ENCODE measurements around the gene FRMD4A.

FRMD4A gene

DNA sequence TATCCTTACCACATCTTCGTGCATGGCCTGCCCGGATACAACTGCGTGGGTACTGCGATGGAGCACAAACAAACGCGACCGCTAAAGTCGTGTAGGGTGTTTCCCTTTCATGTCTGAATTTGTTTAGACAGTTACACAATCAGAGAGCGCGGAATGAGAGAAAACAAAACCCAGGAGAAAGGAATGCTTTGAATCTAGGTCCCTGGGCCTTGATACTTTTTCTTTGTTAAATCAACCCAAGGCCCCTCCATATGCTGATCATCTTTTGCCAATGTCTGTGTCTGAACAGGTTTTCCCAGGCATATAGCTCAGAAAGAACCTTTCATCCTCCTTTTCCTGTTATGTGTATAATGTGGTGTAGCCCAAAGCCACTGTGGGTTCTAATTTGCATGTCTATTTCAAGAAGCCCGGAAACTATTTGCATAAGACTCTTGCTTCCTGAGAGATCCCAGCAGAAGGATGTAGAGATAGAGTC is 145.8 kb downstream of the FRMD4A start:
- Mint-ChIP-seq H3K27me3 (peaks cover 47% of the 10 kb centered on the region), H3K4me3 (peak overlapping the region; percentile 68), H3K36me3 (ENCODE audit: low read depth) (peaks cover 3% of the 10 kb centered on the region), H3K27ac (peak overlapping the region; percentile 98), H3K9me3 (no peaks in the 10 kb centered on the region), H3K4me1 (peaks cover 28% of the 10 kb centered on the region)
- ATAC-seq (peak; percentile 26), DNase-seq (peak; percentile 47)

DNA sequence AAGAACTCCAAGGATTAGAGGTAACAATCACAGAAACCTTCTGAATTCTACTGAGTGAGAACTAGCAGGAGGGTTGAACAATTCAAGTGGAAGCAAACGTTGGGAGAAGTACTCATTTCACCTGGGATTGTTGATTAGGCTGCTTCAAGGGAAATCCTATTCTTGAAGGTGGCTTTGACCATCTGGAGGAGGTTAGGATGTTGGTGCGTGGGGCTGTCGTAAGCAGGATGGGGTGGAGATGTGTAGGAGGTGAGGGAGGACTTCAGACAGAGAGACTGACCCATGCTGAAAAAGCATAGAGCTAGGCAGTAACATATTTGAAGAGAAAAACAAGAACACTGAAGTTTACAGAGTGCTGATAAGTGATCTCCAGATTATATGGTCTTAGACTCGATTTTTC is 147.9 kb downstream of the FRMD4A start:
- DNase-seq, result no peak
- Mint-ChIP-seq H3K27ac (no peak overlapping the region), H3K9me3 (no peaks in the 10 kb centered on the region), H3K36me3 (ENCODE audit: low read depth) (peaks cover 3% of the 10 kb centered on the region), H3K27me3 (peaks cover 46% of the 10 kb centered on the region), H3K4me3 (no peak overlapping the region), H3K4me1 (peaks cover 28% of the 10 kb centered on the region)
- no peak for ATAC-seq

DNA sequence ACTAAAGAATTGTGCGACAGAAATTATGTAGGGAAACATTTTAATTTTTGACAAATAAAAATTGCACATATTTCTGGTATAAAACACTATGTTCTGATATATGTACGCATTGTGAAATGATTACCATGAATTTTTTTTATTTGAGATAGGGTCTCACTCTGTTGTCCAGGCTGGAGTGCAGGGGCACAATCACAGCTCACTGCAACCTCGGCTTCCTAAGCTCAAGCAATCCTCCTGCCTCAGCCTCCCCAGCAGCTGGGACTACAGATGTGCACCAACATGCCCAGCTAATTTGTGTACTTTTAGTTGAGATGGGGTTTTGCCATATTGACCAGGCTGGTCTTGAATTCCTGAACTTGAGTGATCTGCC is 149.2 kb downstream of the FRMD4A start:
- peaks cover 28% of the 10 kb centered on the region for H3K4me1 Mint-ChIP-seq
- H3K27ac Mint-ChIP-seq, result no peak overlapping the region
- peaks cover 55% of the 10 kb centered on the region for H3K27me3 Mint-ChIP-seq
- H3K9me3 Mint-ChIP-seq, result peaks cover 4% of the 10 kb centered on the region
- ATAC-seq (no peak), DNase-seq (no peak)
- no peak overlapping the region for H3K4me3 Mint-ChIP-seq
- H3K36me3 Mint-ChIP-seq (ENCODE audit: low read depth), result peaks cover 3% of the 10 kb centered on the region

DNA sequence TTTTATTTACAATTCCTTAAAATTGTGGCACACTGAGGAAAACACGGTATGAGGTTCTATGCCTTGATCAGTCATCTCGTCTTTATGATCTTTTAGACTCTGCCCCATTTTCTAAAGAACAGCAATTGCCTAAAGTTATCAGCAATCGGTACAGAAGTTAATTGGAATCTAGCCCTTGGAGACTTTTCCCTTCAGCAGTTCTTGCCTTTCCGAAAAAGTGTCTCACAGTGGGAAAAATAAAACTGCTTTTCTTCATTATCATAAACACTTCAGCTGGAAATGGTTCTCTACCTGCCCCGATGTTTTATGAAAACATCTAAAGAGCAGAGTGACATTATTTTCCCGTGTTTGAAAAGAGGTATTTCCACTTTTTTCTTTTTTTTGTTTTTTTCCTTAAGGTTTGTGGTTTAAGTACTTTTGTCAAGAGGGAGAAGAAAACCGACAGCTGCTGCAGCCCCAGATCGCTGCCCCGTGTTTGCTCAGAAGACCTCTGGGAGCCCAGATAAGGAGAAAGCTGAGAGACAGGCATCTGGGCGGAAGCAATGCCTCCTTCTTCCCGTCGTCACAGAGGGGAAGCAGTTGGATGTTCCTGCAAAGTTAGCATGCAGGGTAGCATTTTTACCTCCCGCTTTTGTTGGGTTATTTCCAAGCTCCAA is 149.7 kb downstream of the FRMD4A start:
- Mint-ChIP-seq H3K9me3 (peaks cover 4% of the 10 kb centered on the region), H3K27ac (no peak overlapping the region), H3K4me1 (peaks cover 24% of the 10 kb centered on the region), H3K36me3 (ENCODE audit: low read depth) (peaks cover 3% of the 10 kb centered on the region), H3K4me3 (no peak overlapping the region), H3K27me3 (peaks cover 58% of the 10 kb centered on the region)
- no peak for DNase-seq
- no peak for ATAC-seq

DNA sequence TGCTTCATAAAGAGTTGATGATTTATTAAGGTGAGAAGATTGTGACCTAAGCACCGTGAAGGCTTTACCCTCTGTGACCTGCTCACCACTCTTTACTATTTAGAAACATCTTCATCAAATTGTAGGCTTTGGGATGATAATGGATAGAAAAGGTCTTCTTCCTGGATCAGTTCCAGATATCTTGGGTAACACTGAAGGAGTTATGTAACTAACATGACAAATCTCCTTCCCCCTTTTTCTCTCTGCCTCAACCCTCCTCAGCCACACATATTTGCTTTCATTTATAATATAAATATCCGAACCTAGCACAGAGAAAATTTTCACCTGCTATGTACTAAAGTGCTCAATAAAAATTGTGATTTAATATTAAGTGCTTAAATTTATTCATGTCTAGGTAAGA is 151.5 kb downstream of the FRMD4A start:
- H3K4me3 Mint-ChIP-seq, result no peak overlapping the region

DNA sequence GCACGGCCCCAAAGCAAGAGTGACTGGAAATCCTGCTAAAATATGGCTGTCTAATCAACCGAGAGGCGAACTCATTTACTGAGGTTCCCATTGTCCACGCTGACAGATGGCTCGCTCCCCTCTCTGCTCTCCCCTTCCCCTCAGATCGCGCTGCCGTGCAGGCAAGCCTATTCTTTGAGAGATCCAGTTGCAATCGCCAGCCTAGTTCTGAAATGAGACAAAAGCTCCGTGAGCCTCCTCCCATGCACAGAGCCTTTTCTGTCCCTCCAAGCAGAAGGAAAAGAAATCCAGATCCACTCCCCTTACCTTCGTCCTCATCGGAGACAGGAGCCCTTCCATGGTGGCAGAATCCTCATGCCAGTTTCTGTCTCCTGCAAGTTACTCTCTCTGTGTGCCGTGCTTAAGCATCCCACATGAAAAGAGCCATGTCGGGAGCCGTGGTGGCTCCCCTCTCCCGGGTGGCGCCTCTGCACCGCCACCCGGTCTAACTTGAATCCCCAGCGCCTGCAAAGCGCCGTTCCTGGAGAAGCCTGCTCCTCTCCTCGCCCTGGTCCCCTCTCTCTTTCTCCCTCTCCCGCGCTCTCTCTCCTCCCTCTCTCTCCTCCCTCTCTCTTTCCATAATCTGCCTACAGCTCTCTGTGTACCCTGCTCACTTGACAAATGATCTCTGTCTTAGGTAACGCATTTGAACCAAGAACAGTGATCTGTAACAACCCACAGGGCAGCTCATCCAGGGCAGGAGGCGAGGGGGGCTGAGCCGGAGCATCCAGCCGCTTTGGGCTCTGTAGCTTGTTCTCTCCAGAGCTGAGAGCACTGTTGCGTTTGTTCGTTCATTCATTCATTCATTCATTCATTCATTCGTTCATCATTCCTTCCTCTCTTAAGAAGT is 156.8 kb downstream of the FRMD4A start:
- ATAC-seq (peak; percentile 52), DNase-seq (no peak)
- H3K9me3 Mint-ChIP-seq, result peaks cover 4% of the 10 kb centered on the region
- no peak overlapping the region for H3K27ac Mint-ChIP-seq
- peaks cover 16% of the 10 kb centered on the region for H3K4me1 Mint-ChIP-seq
- H3K27me3 Mint-ChIP-seq, result peaks cover 78% of the 10 kb centered on the region
- H3K36me3 Mint-ChIP-seq (ENCODE audit: low read depth), result no peaks in the 10 kb centered on the region
- H3K4me3 Mint-ChIP-seq, result peak overlapping the region; percentile 77

More for the DNA sequence above, 151.5 kb downstream of the FRMD4A start:
- DNase-seq, result no peak
- Mint-ChIP-seq H3K4me1 (peaks cover 10% of the 10 kb centered on the region), H3K27me3 (peaks cover 71% of the 10 kb centered on the region), H3K9me3 (peaks cover 4% of the 10 kb centered on the region), H3K27ac (no peak overlapping the region), H3K36me3 (ENCODE audit: low read depth) (no peaks in the 10 kb centered on the region)
- no peak for ATAC-seq

DNA sequence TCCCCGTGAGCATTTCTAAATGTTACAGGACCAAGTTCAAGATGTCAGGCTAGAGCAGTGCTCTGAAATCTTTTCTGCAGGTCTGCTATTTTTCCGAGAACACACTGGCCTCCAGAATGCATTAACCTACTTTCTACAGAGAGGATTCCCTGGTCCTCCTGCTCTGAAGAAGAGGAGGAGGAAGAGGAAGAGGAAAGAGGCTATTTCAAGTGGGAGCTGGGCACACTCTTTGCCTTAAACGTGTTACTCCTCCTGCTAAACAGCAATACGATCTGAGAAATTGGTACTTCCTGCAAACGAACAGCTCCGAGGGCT is 157.4 kb downstream of the FRMD4A start:
- ATAC-seq (no peak), DNase-seq (no peak)
- H3K27me3 Mint-ChIP-seq, result peaks cover 76% of the 10 kb centered on the region
- H3K36me3 Mint-ChIP-seq (ENCODE audit: low read depth), result no peaks in the 10 kb centered on the region
- no peak overlapping the region for H3K27ac Mint-ChIP-seq
- peaks cover 4% of the 10 kb centered on the region for H3K9me3 Mint-ChIP-seq
- peak overlapping the region; percentile 77 for H3K4me3 Mint-ChIP-seq
- peaks cover 16% of the 10 kb centered on the region for H3K4me1 Mint-ChIP-seq

DNA sequence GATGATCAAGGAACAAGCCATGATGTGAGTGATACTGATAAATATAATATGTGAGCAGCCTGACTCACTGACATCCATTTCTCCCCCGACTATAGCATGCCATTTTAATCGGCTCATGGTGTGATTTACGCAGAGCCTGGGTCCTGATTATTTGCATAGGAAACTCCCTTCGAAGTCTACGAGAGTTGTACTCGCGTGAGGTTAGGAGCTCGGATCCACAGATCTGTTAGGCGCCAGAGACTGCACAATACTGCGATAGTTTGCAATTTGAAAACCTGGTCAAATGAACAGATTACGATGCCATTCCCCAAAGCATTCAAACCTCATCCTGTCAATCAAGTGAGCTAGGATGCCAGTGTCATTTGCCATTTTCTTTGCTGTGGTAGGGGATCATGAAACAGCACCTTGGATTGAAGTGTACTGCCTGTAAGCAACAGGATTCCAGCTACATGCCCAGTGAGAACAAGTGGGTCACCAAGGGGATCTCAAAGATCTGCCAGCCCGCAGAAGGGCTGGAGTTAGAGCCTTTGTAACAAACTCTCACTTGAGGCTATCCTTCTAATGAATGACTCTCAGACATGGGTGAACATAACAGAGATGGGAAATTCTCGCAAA is 158.3 kb downstream of the FRMD4A start:
- peaks cover 80% of the 10 kb centered on the region for H3K27me3 Mint-ChIP-seq
- H3K9me3 Mint-ChIP-seq, result peaks cover 4% of the 10 kb centered on the region
- ATAC-seq, result no peak
- no peaks in the 10 kb centered on the region for H3K36me3 Mint-ChIP-seq (ENCODE audit: low read depth)
- peaks cover 16% of the 10 kb centered on the region for H3K4me1 Mint-ChIP-seq
- no peak overlapping the region for H3K4me3 Mint-ChIP-seq
- H3K27ac Mint-ChIP-seq, result no peak overlapping the region
- DNase-seq, result no peak

DNA sequence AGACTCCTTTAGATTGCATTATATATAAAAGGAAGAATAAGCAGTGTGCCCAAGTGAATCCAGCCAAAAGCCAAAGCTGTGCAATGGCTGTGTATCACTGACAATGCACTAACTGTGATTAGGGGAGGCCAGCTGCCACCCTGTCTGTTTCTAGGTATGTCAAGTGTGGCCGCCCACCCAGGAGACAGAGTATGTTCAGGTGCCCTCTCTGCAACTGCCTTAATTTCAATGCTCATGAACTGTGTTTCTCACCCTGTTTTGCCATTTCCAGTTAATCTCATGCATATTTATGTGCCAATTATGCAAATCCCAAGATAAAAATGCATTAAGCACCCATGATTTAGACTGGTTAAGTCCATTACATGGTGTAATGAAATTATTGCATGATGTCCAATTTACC is 159.4 kb downstream of the FRMD4A start:
- ATAC-seq (no peak), DNase-seq (no peak)
- Mint-ChIP-seq H3K4me1 (peaks cover 16% of the 10 kb centered on the region), H3K4me3 (no peak overlapping the region), H3K27me3 (peaks cover 74% of the 10 kb centered on the region), H3K27ac (no peak overlapping the region), H3K36me3 (ENCODE audit: low read depth) (no peaks in the 10 kb centered on the region), H3K9me3 (no peaks in the 10 kb centered on the region)

DNA sequence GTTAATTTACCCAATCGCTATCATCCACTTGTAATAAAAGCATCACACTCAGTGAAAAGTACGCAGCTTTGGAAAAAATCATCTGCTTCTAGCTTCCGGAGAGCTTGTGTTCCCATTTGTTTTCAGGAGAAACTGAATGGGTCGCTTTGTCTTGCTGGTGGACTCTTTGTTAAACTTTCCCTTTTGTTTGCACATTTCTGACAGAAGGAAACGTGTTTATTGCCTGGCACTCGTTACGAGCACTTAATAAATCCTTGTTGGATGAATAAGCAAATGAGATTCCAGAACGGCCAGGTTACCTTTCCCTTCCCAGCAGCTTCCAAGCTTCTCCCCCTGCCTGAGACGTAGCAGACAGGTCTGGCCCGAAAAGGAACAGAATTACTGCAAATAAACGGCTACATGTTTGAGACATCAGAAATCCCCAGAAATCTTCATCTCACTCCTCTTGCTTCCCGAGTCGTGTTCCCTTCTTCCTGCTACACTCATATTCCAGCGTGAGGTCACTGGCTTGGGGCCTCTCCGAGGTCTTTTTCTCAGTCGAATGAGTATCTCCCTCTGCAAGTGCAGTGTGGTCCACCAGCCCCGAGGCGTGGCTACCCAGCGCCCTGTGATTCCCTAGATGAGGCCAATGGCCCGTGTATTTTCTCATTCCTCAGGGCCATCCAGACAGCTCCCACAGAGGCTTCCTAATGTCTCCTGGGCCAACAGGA is 167.2 kb downstream of the FRMD4A start:
- no peaks in the 10 kb centered on the region for H3K9me3 Mint-ChIP-seq
- H3K4me1 Mint-ChIP-seq, result no peaks in the 10 kb centered on the region
- no peaks in the 10 kb centered on the region for H3K36me3 Mint-ChIP-seq (ENCODE audit: low read depth)
- H3K27me3 Mint-ChIP-seq, result peaks cover 41% of the 10 kb centered on the region
- H3K4me3 Mint-ChIP-seq, result no peak overlapping the region
- DNase-seq (no peak), ATAC-seq (no peak)
- no peak overlapping the region for H3K27ac Mint-ChIP-seq

DNA sequence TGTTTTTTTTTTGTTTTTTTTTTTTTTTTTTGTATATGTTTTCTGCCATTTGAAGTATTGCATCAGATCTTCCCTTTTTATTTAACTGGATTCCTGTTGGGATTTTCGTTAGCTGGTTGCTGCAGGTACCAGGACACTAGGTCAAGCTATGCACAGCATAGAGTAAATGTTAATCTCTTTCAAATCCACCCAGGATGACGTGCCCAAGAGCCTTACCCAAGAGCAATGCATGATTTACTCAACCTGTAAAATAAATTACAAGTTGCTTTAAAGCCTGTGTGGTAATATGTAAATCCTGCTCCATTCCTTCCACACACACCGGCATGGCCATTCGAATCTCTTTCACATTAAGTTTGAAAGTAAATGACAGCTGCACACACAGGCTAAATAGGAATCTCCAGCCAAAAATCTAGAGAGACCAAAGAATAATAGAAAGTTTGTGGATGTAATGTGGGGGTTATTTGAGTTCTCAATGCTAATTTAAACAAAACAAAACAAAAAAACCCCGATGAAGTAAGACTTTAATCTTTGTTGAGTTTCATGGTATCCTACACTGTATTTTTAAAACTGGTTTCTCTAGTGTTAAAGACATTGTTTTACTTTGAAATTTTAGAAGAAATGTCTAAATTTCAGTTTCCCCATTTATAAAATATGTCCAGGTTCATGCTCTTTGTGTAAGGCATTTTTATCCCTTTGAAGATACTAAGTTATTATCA is 167.9 kb downstream of the FRMD4A start:
- Mint-ChIP-seq H3K27ac (no peak overlapping the region), H3K4me3 (no peak overlapping the region), H3K36me3 (ENCODE audit: low read depth) (no peaks in the 10 kb centered on the region), H3K27me3 (peaks cover 43% of the 10 kb centered on the region), H3K9me3 (no peaks in the 10 kb centered on the region), H3K4me1 (no peaks in the 10 kb centered on the region)
- DNase-seq (no peak), ATAC-seq (no peak)

DNA sequence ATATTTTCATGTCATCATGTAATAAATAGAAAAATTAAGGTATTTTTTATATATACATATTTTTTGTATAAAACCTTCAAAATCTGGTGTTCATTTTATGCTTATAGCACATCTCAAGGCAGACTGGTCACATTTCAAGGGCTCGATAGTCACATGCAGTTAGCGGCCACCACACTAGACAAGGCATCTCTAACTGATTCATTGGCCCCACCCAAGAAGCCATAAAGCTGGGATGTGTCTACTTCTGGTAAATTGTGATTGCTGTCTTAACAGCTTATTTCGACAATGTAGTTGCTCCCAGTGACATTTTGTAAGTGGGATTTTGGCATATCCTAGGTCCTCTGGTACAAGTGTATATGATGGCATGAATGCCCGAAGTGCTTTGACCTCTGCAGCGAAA is 168.7 kb downstream of the FRMD4A start:
- no peak overlapping the region for H3K4me3 Mint-ChIP-seq
- H3K4me1 Mint-ChIP-seq, result no peaks in the 10 kb centered on the region
- no peaks in the 10 kb centered on the region for H3K9me3 Mint-ChIP-seq
- DNase-seq, result no peak
- ATAC-seq, result no peak
- H3K27me3 Mint-ChIP-seq, result peaks cover 44% of the 10 kb centered on the region
- H3K36me3 Mint-ChIP-seq (ENCODE audit: low read depth), result no peaks in the 10 kb centered on the region
- H3K27ac Mint-ChIP-seq, result no peak overlapping the region

DNA sequence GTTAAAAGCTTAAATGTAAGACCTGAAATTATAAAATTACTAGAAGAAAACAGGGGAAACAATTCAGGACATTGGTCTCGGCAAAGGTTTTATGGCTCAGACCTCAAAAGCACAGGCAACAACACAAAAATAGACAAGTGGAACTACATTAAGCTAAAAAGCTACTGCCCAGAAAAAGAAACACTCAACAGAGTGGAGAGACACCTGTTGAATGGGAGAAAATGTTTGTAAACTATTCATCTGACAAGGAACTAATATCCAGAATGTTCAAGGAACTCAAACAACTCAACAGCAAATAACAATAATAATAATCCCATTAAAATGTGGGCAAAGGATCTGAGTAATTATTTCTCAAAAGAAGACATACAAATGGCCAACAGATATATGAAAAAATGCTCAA is 170.4 kb downstream of the FRMD4A start:
- Mint-ChIP-seq H3K36me3 (ENCODE audit: low read depth) (no peaks in the 10 kb centered on the region), H3K27ac (no peak overlapping the region), H3K27me3 (peaks cover 46% of the 10 kb centered on the region), H3K4me3 (no peak overlapping the region), H3K9me3 (peaks cover 6% of the 10 kb centered on the region), H3K4me1 (no peaks in the 10 kb centered on the region)
- no peak for DNase-seq
- ATAC-seq, result no peak

DNA sequence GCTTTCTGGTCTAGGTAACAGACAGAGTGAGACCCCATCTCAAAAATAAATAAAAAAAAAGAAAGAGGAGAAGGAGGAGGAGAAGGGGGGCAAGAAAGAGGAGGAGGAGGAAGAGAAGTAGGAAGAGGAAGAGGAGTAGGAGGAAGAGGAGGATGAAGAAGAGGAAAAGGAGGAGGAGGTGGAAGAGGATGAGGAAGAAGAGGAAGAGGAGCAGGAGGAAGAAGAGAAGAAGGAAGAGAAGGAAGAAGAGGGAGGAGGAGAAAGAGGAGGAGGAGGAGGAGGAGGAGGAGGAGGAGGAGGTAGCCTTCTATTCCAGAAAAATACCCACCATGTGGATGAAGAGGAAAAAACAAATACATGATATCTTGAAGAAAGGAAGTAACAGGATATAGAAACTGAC is 172.1 kb downstream of the FRMD4A start:
- H3K27ac Mint-ChIP-seq, result no peak overlapping the region
- no peaks in the 10 kb centered on the region for H3K36me3 Mint-ChIP-seq (ENCODE audit: low read depth)
- H3K4me3 Mint-ChIP-seq, result no peak overlapping the region
- H3K4me1 Mint-ChIP-seq, result no peaks in the 10 kb centered on the region
- ATAC-seq (no peak), DNase-seq (no peak)
- peaks cover 45% of the 10 kb centered on the region for H3K27me3 Mint-ChIP-seq
- peaks cover 6% of the 10 kb centered on the region for H3K9me3 Mint-ChIP-seq
